Thyroid gland (tissue), 4 donors: Measurements from ENCODE around the gene GPC5.

Experiments
- POLR2A ChIP-seq, 2 donors: fragments of 450-650 bp; IDR thresholded peaks; one replicate each; pipeline ENCODE4 v1.6.1; 2017; ENCODE audit warnings: antibody characterized with exemption in 2 of 2, mild to moderate bottlenecking in 2 of 2, moderate library complexity in 1 of 2
- TF ChIP-seq, protein P1 (sequence below), 6 experiments: fragments of 200-600 bp in 3 of 6; fragments of 450-650 bp in 3 of 6; sonication (generic) in 3 of 6; IDR thresholded peaks; one replicate each; pipeline ENCODE4 v1.5.1; 2016 to 2019; ENCODE audit warnings: antibody characterized with exemption in 6 of 6, mild to moderate bottlenecking in 2 of 6, inconsistent platforms in 1 of 6, moderate library complexity in 1 of 6

DNA sequence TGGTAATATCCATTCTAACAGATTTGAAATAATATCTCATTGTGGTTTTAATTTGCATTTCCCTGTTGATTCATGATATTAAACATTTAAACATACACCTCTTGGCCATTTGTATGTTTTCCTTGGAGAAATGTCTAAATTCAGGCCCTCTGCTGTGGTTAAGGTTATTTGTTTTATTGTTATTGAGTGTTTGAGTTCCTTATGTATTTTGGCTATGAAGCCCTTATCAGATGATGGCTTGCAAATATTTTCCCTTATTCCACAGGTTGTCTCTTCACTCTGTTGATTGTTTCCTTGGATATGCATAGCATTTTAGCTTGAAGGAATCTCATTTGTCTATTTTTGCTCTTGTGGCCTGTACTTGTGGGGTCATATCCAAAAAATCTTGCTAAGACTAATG is 303.6 kb downstream of the GPC5 start:
- TF ChIP-seq, protein P1, sequence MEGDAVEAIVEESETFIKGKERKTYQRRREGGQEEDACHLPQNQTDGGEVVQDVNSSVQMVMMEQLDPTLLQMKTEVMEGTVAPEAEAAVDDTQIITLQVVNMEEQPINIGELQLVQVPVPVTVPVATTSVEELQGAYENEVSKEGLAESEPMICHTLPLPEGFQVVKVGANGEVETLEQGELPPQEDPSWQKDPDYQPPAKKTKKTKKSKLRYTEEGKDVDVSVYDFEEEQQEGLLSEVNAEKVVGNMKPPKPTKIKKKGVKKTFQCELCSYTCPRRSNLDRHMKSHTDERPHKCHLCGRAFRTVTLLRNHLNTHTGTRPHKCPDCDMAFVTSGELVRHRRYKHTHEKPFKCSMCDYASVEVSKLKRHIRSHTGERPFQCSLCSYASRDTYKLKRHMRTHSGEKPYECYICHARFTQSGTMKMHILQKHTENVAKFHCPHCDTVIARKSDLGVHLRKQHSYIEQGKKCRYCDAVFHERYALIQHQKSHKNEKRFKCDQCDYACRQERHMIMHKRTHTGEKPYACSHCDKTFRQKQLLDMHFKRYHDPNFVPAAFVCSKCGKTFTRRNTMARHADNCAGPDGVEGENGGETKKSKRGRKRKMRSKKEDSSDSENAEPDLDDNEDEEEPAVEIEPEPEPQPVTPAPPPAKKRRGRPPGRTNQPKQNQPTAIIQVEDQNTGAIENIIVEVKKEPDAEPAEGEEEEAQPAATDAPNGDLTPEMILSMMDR (IDR thresholded peaks at IDR 0.05), result no peak
- no peak for TF ChIP-seq POLR2A (IDR thresholded peaks at IDR 0.05)
